Activated T-cell treated with anti-CD3 and anti-CD28 coated beads, Interleukin-2, amount 50 U/mL, for 72 hours (primary cell): ENCODE data around the gene KRTAP4-8. TPM values are rescaled to one million over a fixed set of nuclear protein-coding genes. Genes with fewer than 3 reads are reported as not detected.
"Not testable (repeated sequence)": the region's sequence is repeated elsewhere in the genome, so short reads cannot be mapped to it uniquely, and the experiment has no call there.

ENCODE experiments used
- ATAC-seq, 2 donors: fragments of 150-1000 bp; cut with Tn5 transposase; replicated peaks in 1 of 2; 2 replicates each; pipeline ENCODE4 v1.10.0; 2021; ENCODE audit warnings: moderate library complexity in 2 of 2, mild to moderate bottlenecking in 1 of 2
- DNase-seq, 2 donors: peaks; one replicate each; pipeline ENCODE4 v3.0.0; 2021 to 2022; ENCODE audit warnings: mixed read lengths in 1 of 2
- H3K27ac Mint-ChIP-seq: one replicate; pipeline ENCODE4 v1.8.0; 2022; ENCODE audit warnings: mild to moderate bottlenecking, moderate library complexity, mixed read lengths
- H3K27me3 Mint-ChIP-seq: one replicate; pipeline ENCODE4 v1.8.0; 2022; ENCODE audit warnings: low read depth, mixed read lengths
- H3K36me3 Mint-ChIP-seq, 2 donors: one replicate each; pipeline ENCODE4 v1.8.0; 2022; ENCODE audit warnings: mixed read lengths in 2 of 2, mild to moderate bottlenecking in 1 of 2; ENCODE audit not compliant: insufficient read depth in 2 of 2
- H3K4me1 Mint-ChIP-seq: one replicate; pipeline ENCODE4 v1.8.0; 2022; ENCODE audit warnings: low read depth, mixed read lengths
- H3K4me3 Mint-ChIP-seq, 2 donors: one replicate each; pipeline ENCODE4 v1.8.0; 2022; ENCODE audit warnings: mild to moderate bottlenecking in 2 of 2, mixed read lengths in 2 of 2, moderate library complexity in 2 of 2
- H3K9me3 Mint-ChIP-seq, 2 donors: one replicate each; pipeline ENCODE4 v1.8.0; 2022; ENCODE audit warnings: mixed read lengths in 2 of 2
- total RNA-seq, 2 donors: library from RNA; stranded (reverse); gene quantifications; one replicate each; pipeline ENCODE4 v1.2.3, GENCODE V29; 2022

The KRTAP4-8 gene
- total RNA-seq, 2 donors from 2014 or later, result not detected

GRCh38 chr17:41103896-41104295 is 6.0 kb upstream of the KRTAP4-8 start:
- Mint-ChIP-seq H3K4me1 (peaks cover 7% of the 10 kb centered on the region), H3K36me3 (no peaks in the 10 kb centered on the region), H3K27me3 (peaks cover 11% of the 10 kb centered on the region), H3K27ac (no peak overlapping the region), H3K9me3 (no peaks in the 10 kb centered on the region), H3K4me3 (no peak overlapping the region)
- DNase-seq (no peak), ATAC-seq (no peak)

DNA sequence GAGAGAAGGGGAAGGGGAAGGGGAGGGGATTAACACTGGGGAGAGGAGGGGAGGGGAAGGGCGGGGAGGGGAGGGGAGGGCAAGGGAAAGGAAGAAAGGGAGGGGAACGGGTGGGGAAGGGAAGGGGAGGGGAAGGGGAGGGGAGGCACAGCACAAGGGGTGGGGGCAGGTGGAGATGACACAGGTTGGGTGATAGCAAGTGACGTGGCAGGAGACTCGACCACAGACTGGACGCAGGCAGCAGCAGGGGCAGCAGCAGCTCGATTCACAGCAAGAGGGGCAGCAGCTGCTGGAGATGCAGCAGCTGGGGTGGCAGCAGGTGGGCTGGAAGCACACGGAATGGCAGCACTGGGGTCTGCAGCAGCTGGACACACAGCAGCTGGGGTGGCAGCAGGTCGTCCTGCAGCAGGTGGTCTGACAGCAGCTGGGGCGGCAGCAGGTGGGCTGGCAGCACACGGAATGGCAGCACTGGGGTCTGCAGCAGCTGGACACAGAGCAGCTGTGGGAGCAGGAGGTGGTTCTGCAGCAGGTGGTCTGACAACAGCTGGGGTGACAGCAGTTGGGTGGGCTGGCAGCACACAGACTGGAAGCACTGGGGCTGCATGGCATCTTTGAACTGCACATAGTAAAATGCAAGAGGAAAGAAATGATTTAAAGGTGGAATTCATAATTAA is 3.8 kb upstream of the KRTAP4-8 start, which contains the start of gene KRTAP4-16:
Gene KRTAP4-16 (minus strand): TSS at position 624 of the 674 bp plus-strand sequence. CDS start 0 bp downstream, at position 624.
- Mint-ChIP-seq H3K9me3 (no peaks in the 10 kb centered on the region), H3K4me1 (peaks cover 7% of the 10 kb centered on the region), H3K4me3 (no peak within 1 kb of the TSS), H3K27me3 (peaks cover 17% of the 10 kb centered on the region), H3K36me3 (no peaks in the 10 kb centered on the region), H3K27ac (no peak within 1 kb of the TSS)
- no peak for DNase-seq
- ATAC-seq, result no peak

DNA sequence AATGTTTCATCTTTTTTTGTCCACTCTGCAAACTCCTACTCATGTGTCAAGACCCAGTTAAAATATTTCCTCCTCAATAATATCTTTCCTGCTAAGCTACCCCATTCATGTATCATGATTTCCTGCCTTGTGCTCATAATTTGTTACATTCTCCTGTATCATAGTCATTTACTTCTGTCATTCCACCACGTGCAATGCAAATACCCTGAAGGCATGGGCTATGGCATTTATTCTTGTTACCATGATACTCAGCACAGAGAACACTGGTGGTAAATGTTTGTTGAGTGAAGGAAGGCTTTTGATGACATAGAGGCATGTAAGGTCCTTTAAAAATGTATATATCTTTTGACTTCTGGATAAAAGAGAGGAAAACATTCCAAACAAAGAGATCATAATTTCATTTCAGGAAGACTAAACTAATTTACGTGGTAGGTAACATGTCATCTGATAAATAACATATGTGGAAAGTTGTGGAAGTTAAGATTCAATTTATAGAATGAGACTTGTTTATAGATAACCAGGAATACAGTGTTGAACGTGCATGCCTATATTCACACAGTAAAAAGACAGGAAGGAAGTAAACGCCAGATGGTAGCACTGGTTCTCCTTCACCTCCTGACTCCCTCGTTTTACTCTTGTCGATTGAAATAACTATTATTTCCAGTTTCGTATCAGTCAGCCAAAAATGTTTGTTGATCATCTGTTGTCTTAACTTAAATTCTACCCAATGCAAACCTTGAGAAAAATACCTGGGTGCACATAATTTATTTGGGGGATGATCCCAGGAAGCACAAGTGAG is 1.9 kb upstream of the KRTAP4-8 start:
- H3K36me3 Mint-ChIP-seq, DNase-seq, H3K27ac Mint-ChIP-seq, H3K9me3 Mint-ChIP-seq, H3K4me1 Mint-ChIP-seq, H3K4me3 Mint-ChIP-seq, ATAC-seq: not testable (repeated sequence)
- H3K27me3 Mint-ChIP-seq, result peaks cover 17% of the 10 kb centered on the region

DNA sequence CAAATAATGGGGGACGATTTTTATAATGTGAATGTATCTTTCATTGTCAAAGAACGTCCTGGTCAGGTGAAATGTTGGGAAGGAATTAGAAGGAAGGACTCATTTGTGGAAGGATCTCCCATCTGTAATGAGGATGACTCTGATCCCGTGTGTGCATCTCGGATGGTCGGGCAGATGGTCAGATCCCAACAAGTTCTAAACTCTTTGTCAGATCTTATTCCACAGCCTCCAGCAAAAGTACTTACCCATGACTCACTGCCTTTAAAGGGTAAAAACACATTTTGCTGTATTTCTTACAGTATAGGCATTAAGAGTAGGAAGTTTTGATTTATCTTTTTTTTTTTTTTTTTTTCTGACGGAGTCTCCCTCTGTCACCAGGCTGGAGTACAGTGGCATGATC is 539 bp upstream of the KRTAP4-8 start:
- peaks cover 17% of the 10 kb centered on the region for H3K27me3 Mint-ChIP-seq
- no peak for ATAC-seq
- peaks cover 7% of the 10 kb centered on the region for H3K4me1 Mint-ChIP-seq
- H3K9me3 Mint-ChIP-seq, result no peaks in the 10 kb centered on the region
- no peak overlapping the region for H3K27ac Mint-ChIP-seq
- no peak overlapping the region for H3K4me3 Mint-ChIP-seq
- no peak for DNase-seq
- H3K36me3 Mint-ChIP-seq, result no peaks in the 10 kb centered on the region

- DNase-seq (no peak), ATAC-seq (no peak)
- peaks cover 7% of the 10 kb centered on the region for H3K4me1 Mint-ChIP-seq
- no peaks in the 10 kb centered on the region for H3K9me3 Mint-ChIP-seq
- no peak overlapping the region for H3K27ac Mint-ChIP-seq
- H3K4me3 Mint-ChIP-seq, result no peak overlapping the region
- no peaks in the 10 kb centered on the region for H3K36me3 Mint-ChIP-seq
- H3K27me3 Mint-ChIP-seq, result peaks cover 17% of the 10 kb centered on the region
Observed at GRCh38 chr17:41096055-41096454, 1.9 kb downstream of the KRTAP4-8 start.

DNA sequence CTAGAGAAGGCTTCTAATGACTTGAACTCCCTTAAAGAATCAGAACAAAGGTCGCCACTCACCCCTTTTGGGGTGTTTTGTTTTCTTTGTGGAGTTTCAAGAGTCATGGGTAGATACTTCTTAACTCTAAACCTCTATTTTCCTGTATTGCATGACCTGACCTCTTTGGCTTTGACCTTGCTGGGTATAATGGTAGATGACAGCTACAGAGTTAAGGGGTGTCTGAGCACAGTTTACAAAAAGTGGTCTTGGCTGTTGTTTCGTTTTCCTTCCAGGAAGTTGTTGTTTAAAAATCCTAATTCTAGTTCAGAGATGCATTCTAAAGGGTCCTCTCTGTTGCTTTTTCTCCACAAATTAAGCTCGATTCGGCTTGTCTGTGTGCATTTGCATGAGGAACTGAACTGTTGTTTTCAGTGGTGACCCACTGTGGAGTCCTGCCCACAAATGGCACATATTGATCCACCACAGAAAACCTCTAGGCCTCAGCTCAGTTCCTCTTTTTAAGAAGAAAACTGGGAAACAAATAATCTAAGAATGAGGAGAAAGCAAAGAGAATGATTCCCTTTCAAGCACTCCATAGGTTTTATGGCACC is 9.1 kb downstream of the KRTAP4-8 start:
- not testable (repeated sequence) for H3K27me3 Mint-ChIP-seq, H3K4me3 Mint-ChIP-seq, H3K9me3 Mint-ChIP-seq, H3K27ac Mint-ChIP-seq, ATAC-seq, H3K36me3 Mint-ChIP-seq, DNase-seq, H3K4me1 Mint-ChIP-seq

- not testable (repeated sequence) for H3K4me1 Mint-ChIP-seq, H3K9me3 Mint-ChIP-seq, H3K36me3 Mint-ChIP-seq, ATAC-seq, DNase-seq, H3K27ac Mint-ChIP-seq, H3K4me3 Mint-ChIP-seq
- peaks cover 10% of the 10 kb centered on the region for H3K27me3 Mint-ChIP-seq
Observed at GRCh38 chr17:41084100-41084856, 13.7 kb downstream of the KRTAP4-8 start, which contains the start of gene KRTAP4-7. KRTAP4-7 (plus strand) TSS chr17:41084150; CDS start chr17:41084207, 57 bp downstream.

DNA sequence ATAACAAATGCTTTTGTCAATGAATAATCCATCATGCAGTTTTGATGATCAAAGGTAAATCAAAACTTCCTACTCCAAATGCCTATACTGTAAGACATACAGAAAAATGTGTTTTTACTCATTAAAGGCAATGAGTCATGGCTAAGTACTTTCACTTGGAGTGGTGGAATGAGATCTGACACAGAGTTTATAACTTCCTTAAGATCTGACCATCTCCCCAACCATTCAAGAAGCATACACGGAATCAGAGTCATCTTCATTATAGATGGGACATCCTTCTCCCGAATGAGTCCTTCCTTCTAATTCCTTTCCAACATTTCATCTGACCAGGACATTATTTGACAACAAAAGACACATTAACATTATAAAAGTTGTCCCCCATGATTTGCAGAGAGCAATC is 14.5 kb downstream of the KRTAP4-8 start:
- not testable (repeated sequence) for H3K36me3 Mint-ChIP-seq, DNase-seq, H3K9me3 Mint-ChIP-seq, ATAC-seq, H3K27ac Mint-ChIP-seq, H3K4me3 Mint-ChIP-seq, H3K4me1 Mint-ChIP-seq
- peaks cover 10% of the 10 kb centered on the region for H3K27me3 Mint-ChIP-seq

DNA sequence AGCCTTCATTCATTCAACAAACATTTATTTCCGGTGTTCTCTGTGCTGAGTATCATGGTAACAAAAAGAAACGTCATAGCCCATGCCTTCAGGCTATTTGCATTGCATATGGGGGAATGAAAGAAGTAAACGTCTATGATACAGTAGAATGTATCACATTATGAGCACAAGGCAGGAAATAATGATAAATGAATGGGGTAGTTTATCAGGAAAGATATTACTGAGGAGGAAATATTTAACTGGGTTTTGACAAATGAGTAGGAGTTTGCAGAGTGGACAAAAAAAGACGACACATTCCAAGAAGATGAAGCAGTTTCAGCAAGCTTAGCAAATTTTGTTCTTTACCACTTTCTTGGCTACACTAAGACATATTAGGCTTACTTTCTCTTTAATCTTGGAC is 15.3 kb downstream of the KRTAP4-8 start:
- H3K4me1 Mint-ChIP-seq, result no peaks in the 10 kb centered on the region
- ATAC-seq (no peak), DNase-seq (no peak)
- H3K9me3 Mint-ChIP-seq, result no peaks in the 10 kb centered on the region
- peaks cover 10% of the 10 kb centered on the region for H3K27me3 Mint-ChIP-seq
- H3K36me3 Mint-ChIP-seq, result no peaks in the 10 kb centered on the region
- H3K27ac Mint-ChIP-seq, result no peak overlapping the region
- H3K4me3 Mint-ChIP-seq, result no peak overlapping the region

DNA sequence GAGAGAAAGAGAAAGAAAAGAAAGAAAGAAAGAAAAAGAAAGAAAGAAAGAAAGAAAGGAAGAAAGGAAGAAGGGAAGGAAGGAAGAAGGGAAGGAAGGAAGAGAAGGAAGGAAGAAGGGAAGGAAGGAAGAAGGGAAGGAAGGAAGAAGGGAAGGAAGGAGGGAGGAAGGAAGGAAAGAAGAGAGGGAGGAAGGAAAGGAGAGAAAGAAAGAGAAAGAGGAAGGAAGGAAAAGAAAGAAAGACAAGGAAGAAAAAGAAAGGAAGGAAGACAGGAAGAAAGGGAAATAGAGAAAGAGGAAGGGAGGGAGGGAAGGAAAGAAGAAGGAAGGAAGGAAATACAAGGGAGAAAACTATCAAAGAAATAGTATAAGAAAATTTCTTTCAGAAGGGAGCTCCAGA is 21.2 kb downstream of the KRTAP4-8 start:
- no peak for DNase-seq
- no peaks in the 10 kb centered on the region for H3K4me1 Mint-ChIP-seq
- no peaks in the 10 kb centered on the region for H3K9me3 Mint-ChIP-seq
- no peak overlapping the region for H3K4me3 Mint-ChIP-seq
- no peak for ATAC-seq
- no peak overlapping the region for H3K27ac Mint-ChIP-seq
- H3K27me3 Mint-ChIP-seq, result peaks cover 32% of the 10 kb centered on the region
- no peaks in the 10 kb centered on the region for H3K36me3 Mint-ChIP-seq

GRCh38 chr17:41073676-41074075 is 24.3 kb downstream of the KRTAP4-8 start:
- ATAC-seq (no peak), DNase-seq (no peak)
- Mint-ChIP-seq H3K9me3 (no peaks in the 10 kb centered on the region), H3K36me3 (no peaks in the 10 kb centered on the region), H3K4me3 (no peak overlapping the region), H3K27ac (no peak overlapping the region), H3K4me1 (no peaks in the 10 kb centered on the region), H3K27me3 (peaks cover 22% of the 10 kb centered on the region)

DNA sequence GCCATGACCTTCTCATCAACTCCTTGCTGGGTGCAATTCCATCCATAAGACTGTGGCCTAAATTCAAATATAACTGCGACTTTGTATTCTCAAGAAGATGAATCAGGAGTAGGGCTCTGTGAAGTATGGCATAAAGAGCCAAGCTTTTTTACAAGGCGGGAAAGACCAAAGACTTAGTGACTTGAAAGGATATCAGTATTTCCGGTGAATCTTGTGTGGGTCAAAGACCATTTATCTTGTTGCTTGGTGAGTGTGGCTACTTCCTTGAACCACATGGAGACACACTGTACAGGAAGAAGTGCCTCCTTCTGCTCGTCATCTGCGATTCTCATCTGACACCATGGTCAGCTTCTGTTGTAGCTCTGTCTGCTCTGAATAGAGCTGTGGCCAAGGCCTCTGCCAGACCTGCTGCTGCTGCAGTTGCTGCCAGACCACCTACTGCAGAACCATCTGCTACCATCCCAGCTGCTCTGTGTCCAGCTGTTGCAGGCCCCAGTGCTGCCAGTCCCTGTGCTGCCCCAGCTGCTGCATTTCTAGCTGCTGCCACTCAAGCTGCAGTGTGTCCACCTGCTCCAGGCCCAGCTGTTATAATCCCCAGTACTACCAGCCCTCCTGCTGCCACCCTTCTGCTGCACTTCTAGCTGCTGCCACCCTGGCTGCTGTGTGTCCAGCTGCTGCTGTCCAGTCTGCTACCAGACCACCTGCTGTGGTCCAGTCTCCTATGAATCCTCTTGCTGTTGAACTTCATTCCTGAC is 26.2 kb downstream of the KRTAP4-8 start:
- H3K9me3 Mint-ChIP-seq, result no peaks in the 10 kb centered on the region
- no peak for DNase-seq
- H3K4me3 Mint-ChIP-seq, result no peak overlapping the region
- no peak for ATAC-seq
- H3K4me1 Mint-ChIP-seq, result no peaks in the 10 kb centered on the region
- peaks cover 22% of the 10 kb centered on the region for H3K27me3 Mint-ChIP-seq
- H3K27ac Mint-ChIP-seq, result no peak overlapping the region
- no peaks in the 10 kb centered on the region for H3K36me3 Mint-ChIP-seq
